A549 (cell line): ENCODE data around the gene UHMK1. TPM values are rescaled to one million over a fixed set of nuclear protein-coding genes. Genes with fewer than 3 reads are reported as not detected.
"Not testable (repeated sequence)": the region's sequence is repeated elsewhere in the genome, so short reads cannot be mapped to it uniquely, and the experiment has no call there.

Experiments used
- ATAC-seq, 2 experiments: fragments of 200-7000 bp in 1 of 2; fragments of >200 bp in 1 of 2; cut with Nextera tagmentation in 1 of 2; cut with Tn5 transposase in 1 of 2; 3 replicates each; pipeline versions ENCODE4 v1.8.0 to v1.9.1; 2018 to 2020; ENCODE audit warnings: mild to moderate bottlenecking in 1 of 2, moderate library complexity in 1 of 2
- CTCF ChIA-PET: fragments of 300-600 bp; sonication (Branson Sonifier 250); formaldehyde crosslinking; extraction: SDS; loops from one replicate; lab custom pipeline; 2021; ENCODE audit warnings: antibody characterized with exemption, inconsistent platforms; lab: Yijun Ruan, JAX
- POLR2A ChIA-PET: fragments of 350-600 bp; formaldehyde crosslinking; extraction: SDS; loops from one replicate; lab custom pipeline; 2021; ENCODE audit warnings: antibody characterized with exemption, inconsistent platforms; lab: Yijun Ruan, JAX
- DNase-seq, 2 experiments: peaks; one replicate each; pipeline versions ENCODE4 v3.0.0 to v3.0.0-alpha.2; 2011 to 2016; ENCODE audit warnings: low read depth in 1 of 2, low spot score in 1 of 2
- FAIRE-seq: peaks from 2 replicates; lab custom pipeline; 2011; peaks lifted over from hg19 to GRCh38; lab: Jason Lieb, UNC
- H3K27ac ChIP-seq, 2 experiments: fragments of >200 bp; sonication (Bioruptor Twin); formaldehyde crosslinking; 3 replicates each; pipeline ENCODE4 v1.5.1; 2016 to 2017
- H3K4me1 ChIP-seq: fragments of >200 bp; sonication (Bioruptor Twin); formaldehyde crosslinking; 3 replicates; pipeline ENCODE4 v1.6.1; 2016
- H3K4me2 ChIP-seq: fragments of >200 bp; sonication (Bioruptor Twin); formaldehyde crosslinking; 3 replicates; pipeline ENCODE4 v1.6.1; 2016
- H3K4me3 ChIP-seq: fragments of >200 bp; sonication (Bioruptor Twin); formaldehyde crosslinking; 3 replicates; pipeline ENCODE4 v1.5.1; 2016
- H3K9me3 ChIP-seq: fragments of >200 bp; sonication (Bioruptor Twin); formaldehyde crosslinking; 3 replicates; pipeline ENCODE4 v1.6.1; 2016
- CHD2 ChIP-seq: fragments of 150-350 bp; IDR thresholded peaks from 2 replicates; pipeline ENCODE4 v1.6.1; 2014; ENCODE audit warnings: low read length; ENCODE audit not compliant: partially characterized antibody
- CHD4 ChIP-seq: fragments of 200-600 bp; sonication (generic); IDR thresholded peaks from 2 replicates; pipeline ENCODE4 v1.6.1; 2016; ENCODE audit warnings: antibody characterized with exemption, mild to moderate bottlenecking, borderline replicate concordance
- EHF ChIP-seq: fragments of 250-450 bp; sonication (Bioruptor Pico); IDR thresholded peaks from 2 replicates; pipeline ENCODE4 v1.5.0; 2020; ENCODE audit warnings: mild to moderate bottlenecking
- EP300 ChIP-seq, 2 experiments: fragments of >200 bp; sonication (Bioruptor Twin); formaldehyde crosslinking; IDR thresholded peaks; 2 replicates in 1 of 2; 3 replicates in 1 of 2; pipeline ENCODE4 v1.6.1; 2016 to 2017
- FOSB ChIP-seq: fragments of 250-450 bp; sonication (Bioruptor Pico); IDR thresholded peaks from 2 replicates; pipeline ENCODE4 v1.5.0; 2020; ENCODE audit warnings: mild to moderate bottlenecking, moderate library complexity
- GATA3 ChIP-seq: IDR thresholded peaks from 2 replicates; pipeline ENCODE4 v1.6.1; 2012; ENCODE audit warnings: borderline replicate concordance
- HOXB5 ChIP-seq: fragments of 250-450 bp; sonication (Bioruptor Pico); IDR thresholded peaks from 2 replicates; pipeline ENCODE4 v1.5.0; 2020; ENCODE audit warnings: mild to moderate bottlenecking, moderate library complexity
- JUN ChIP-seq, 2 experiments: fragments of >200 bp; sonication (Bioruptor Twin); formaldehyde crosslinking; IDR thresholded peaks; 2 replicates in 1 of 2; 3 replicates in 1 of 2; pipeline ENCODE4 v1.6.1; 2016 to 2017
- KDM1A ChIP-seq: fragments of 200-600 bp; sonication (generic); IDR thresholded peaks from 2 replicates; pipeline ENCODE4 v1.6.1; 2016; ENCODE audit warnings: low read depth, mild to moderate bottlenecking
- KDM5A ChIP-seq: fragments of 200-600 bp; sonication (generic); IDR thresholded peaks from 2 replicates; pipeline ENCODE4 v1.6.1; 2016; ENCODE audit warnings: antibody characterized with exemption, mild to moderate bottlenecking
- MAFK ChIP-seq: fragments of 450-650 bp; IDR thresholded peaks from 2 replicates; pipeline ENCODE4 v1.6.1; 2014; ENCODE audit not compliant: partially characterized antibody
- MAZ ChIP-seq: fragments of 150-350 bp; IDR thresholded peaks from 2 replicates; pipeline ENCODE4 v1.6.1; 2014; ENCODE audit warnings: antibody characterized with exemption, low read depth, low read length, borderline replicate concordance
- MYC ChIP-seq: IDR thresholded peaks from 2 replicates; pipeline ENCODE4 v1.6.1; 2012; ENCODE audit warnings: mild to moderate bottlenecking, inconsistent platforms, low read length, improper control_type of control experiment, borderline replicate concordance
- NR3C1 ChIP-seq: fragments of >200 bp; sonication (Bioruptor Twin); formaldehyde crosslinking; IDR thresholded peaks from 3 replicates; pipeline ENCODE4 v1.6.1; 2017
- RARB ChIP-seq: fragments of 250-450 bp; sonication (Bioruptor Pico); IDR thresholded peaks from 2 replicates; pipeline ENCODE4 v1.8.0; 2021; ENCODE audit warnings: mild to moderate bottlenecking, moderate library complexity
- RFX5 ChIP-seq: fragments of 450-650 bp; IDR thresholded peaks from 2 replicates; pipeline ENCODE4 v1.7.1; 2014; ENCODE audit warnings: antibody characterized with exemption, mild to moderate bottlenecking, moderate library complexity
- SMC3 ChIP-seq: fragments of >200 bp; sonication (Bioruptor Twin); formaldehyde crosslinking; IDR thresholded peaks from 3 replicates; pipeline ENCODE4 v1.6.1; 2018; ENCODE audit warnings: inconsistent platforms
- SREBF2 ChIP-seq: fragments of 450-650 bp; IDR thresholded peaks from 2 replicates; pipeline ENCODE4 v1.6.1; 2014; ENCODE audit warnings: mild to moderate bottlenecking, moderate library complexity
- ZC3H11A ChIP-seq: fragments of 450-650 bp; IDR thresholded peaks from 2 replicates; pipeline ENCODE4 v1.6.1; 2014; ENCODE audit warnings: antibody characterized with exemption, mild to moderate bottlenecking
- WGBS: methylation state at CpG from one replicate; pipeline ENCODE4 v1.1.6; 2017; ENCODE audit errors: missing lambda C conversion rate; 5-methylcytosine and 5-hydroxymethylcytosine counted together
- polyA plus RNA-seq, 4 experiments: library from polyadenylated mRNA; depleted of rRNA in 3 of 4; stranded (reverse); fragments of >200 nt; fragmentation: RNase III in 1 of 4; extraction: RNeasy Plus Mini Kit Qiagen cat#74134 plus additional on column Dnase treatment in 1 of 4; gene quantifications; 2 replicates in 3 of 4; 3 replicates in 1 of 4; pipeline ENCODE4 v1.2.3, GENCODE V29; 2011 to 2017
- TF ChIP-seq, protein P1 (sequence below): fragments of 250-450 bp; sonication (Bioruptor Pico); IDR thresholded peaks from 2 replicates; pipeline ENCODE4 v1.5.0; 2021; ENCODE audit warnings: mild to moderate bottlenecking, moderate library complexity, borderline replicate concordance
- TF ChIP-seq, protein P2 (sequence below): fragments of 150-350 bp; IDR thresholded peaks from 2 replicates; pipeline ENCODE4 v1.6.1; 2014; ENCODE audit warnings: low read depth, mild to moderate bottlenecking, low read length
- TF ChIP-seq, protein P3 (sequence below): fragments of 450-650 bp; IDR thresholded peaks from 2 replicates; pipeline ENCODE4 v1.6.1; 2014; ENCODE audit warnings: antibody characterized with exemption
- TF ChIP-seq, protein P4 (sequence below): fragments of >200 bp; sonication (Bioruptor Twin); formaldehyde crosslinking; IDR thresholded peaks from 2 replicates; pipeline ENCODE4 v1.6.1; 2016
- TF ChIP-seq, protein P5 (sequence below): IDR thresholded peaks from 2 replicates; pipeline ENCODE4 v1.6.1; 2012; ENCODE audit warnings: low read depth, borderline replicate concordance

UHMK1 gene
- polyA plus RNA-seq, 2 of the 4 experiments (the other 2 are of a cell fraction) = 21.0 to 42.2 TPM

DNA sequence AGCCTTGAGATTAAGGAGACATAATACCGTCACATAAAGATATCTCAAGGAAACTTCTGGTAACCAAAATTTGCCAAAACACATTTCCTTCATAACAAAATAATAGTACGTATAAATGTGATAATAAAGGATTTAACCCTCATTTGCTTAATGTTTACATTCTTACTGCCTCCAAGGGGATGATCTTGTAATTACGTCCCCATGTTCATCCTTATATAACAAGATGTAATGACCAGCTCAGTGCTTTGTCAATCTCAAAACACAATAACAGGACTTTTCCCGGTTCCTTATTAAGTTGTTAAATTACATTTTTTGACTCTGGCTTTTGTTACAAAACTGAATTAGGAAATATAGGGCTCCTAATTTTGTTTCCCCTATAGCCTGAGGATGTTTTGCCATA lies 41.3 kb upstream of the UHMK1 start (continued):
- TF ChIP-seq KDM1A (no peak), MAFK (no peak), JUN (IDR thresholded peaks at IDR 0.05) (no peak), GATA3 (no peak), RARB (CRISPR knock-in tag) (no peak)
- TF ChIP-seq, protein P1, sequence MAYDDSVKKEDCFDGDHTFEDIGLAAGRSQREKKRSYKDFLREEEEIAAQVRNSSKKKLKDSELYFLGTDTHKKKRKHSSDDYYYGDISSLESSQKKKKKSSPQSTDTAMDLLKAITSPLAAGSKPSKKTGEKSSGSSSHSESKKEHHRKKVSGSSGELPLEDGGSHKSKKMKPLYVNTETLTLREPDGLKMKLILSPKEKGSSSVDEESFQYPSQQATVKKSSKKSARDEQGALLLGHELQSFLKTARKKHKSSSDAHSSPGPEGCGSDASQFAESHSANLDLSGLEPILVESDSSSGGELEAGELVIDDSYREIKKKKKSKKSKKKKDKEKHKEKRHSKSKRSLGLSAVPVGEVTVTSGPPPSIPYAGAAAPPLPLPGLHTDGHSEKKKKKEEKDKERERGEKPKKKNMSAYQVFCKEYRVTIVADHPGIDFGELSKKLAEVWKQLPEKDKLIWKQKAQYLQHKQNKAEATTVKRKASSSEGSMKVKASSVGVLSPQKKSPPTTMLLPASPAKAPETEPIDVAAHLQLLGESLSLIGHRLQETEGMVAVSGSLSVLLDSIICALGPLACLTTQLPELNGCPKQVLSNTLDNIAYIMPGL (CRISPR knock-in tag) = no peak

DNA sequence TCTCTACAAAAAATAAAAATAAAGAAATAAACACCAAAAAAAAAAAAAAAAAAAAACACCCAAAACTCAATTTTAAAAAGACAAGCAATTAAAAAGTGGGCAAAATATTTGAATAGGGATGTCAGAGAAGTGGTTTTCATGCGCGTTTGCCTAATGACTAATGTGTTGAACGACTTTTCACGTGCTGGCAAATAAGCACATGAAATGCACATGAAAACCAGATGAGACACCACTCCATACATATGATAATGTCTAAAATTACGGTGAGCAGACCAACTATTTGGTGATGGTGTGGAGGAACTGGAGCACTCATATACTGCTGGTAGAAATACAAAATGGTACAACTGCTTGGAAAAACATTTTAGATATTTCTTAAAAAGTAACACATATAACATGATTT lies 39.4 kb upstream of the UHMK1 start:
- Histone ChIP-seq H3K4me2 (no peak overlapping the region), H3K9me3 (no peaks in the 10 kb centered on the region), H3K27ac (no peak overlapping the region), H3K4me1 (no peaks in the 10 kb centered on the region), H3K4me3 (no peak overlapping the region)
- ATAC-seq (no peak), FAIRE-seq (no peak), DNase-seq (no peak)
- 49% methylated on average over 5 of the region's 5 CpGs for WGBS
- ChIA-PET POLR2A (no interaction called here), CTCF (interaction anchor here (0.6 kb wide), 1 partner anchor 466 kb away, joined by 3 read pairs; no protein-coding TSS in a partner anchor)
- TF ChIP-seq, protein P2, sequence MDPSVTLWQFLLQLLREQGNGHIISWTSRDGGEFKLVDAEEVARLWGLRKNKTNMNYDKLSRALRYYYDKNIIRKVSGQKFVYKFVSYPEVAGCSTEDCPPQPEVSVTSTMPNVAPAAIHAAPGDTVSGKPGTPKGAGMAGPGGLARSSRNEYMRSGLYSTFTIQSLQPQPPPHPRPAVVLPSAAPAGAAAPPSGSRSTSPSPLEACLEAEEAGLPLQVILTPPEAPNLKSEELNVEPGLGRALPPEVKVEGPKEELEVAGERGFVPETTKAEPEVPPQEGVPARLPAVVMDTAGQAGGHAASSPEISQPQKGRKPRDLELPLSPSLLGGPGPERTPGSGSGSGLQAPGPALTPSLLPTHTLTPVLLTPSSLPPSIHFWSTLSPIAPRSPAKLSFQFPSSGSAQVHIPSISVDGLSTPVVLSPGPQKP = no peak
- TF ChIP-seq JUN (IDR thresholded peaks at IDR 0.05) (no peak), MAZ (no peak), NR3C1 (no peak), RFX5 (no peak), HOXB5 (CRISPR knock-in tag) (no peak), KDM5A (no peak)

DNA sequence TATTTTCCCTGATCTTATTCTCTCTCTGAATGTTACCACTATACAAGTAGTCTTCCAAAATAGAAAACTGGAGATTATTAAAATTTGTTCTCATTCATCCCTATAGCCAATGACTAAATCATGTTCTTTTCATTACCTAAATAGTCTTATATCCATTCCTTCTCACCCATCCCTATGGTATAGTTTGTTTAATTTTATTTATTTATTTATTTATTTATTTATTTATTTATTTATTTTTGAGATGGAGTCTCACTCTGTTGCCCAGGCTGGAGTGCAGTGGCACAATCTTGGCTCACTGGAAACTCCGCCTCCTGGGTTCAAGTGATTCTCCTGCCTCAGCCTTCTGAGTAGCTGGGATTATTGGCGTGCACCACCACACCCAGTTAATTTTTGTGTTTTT lies 35.2 kb upstream of the UHMK1 start:
- WGBS = 100% methylated on average over 1 of the region's 2 CpGs
- TF ChIP-seq ZC3H11A = peak; percentile 15; the same call in 1 of the 2 replicates
- H3K9me3 ChIP-seq, FAIRE-seq, H3K4me1 ChIP-seq, H3K4me2 ChIP-seq, H3K4me3 ChIP-seq, POLR2A ChIA-PET, ATAC-seq, DNase-seq, H3K27ac ChIP-seq: not testable (repeated sequence)
- CTCF ChIA-PET = interaction anchor here (0.7 kb wide), 1 partner anchor 705 kb away, joined by 3 read pairs; no protein-coding TSS in a partner anchor

DNA sequence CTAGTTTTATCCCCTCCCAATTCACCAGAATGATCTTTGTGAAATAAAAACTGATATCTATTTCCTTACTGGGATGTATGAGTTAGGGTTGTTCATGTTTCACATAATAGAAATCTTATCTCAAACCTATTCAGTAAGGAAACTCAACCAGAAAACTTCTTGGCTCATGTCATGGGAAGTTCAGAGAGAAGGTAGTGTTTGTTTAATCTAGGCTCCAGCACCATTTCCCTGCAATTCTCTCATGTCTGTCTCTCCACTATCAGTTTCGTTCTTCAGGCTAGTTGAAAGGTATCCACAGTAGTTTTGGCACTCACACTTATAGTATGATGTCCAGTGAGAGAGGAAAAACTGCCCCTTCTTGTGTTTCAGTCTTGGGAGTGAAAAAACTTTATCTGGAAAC lies 34.6 kb upstream of the UHMK1 start:
- no peak overlapping the region for H3K4me2 ChIP-seq
- no peaks in the 10 kb centered on the region for H3K9me3 ChIP-seq
- no peak for DNase-seq
- ChIA-PET CTCF (no interaction called here), POLR2A (no interaction called here)
- H3K27ac ChIP-seq = no peak overlapping the region
- H3K4me3 ChIP-seq = no peak overlapping the region
- FAIRE-seq = no peak
- no peaks in the 10 kb centered on the region for H3K4me1 ChIP-seq
- no peak for ATAC-seq
- TF ChIP-seq SREBF2 = no peak
- no peak for TF ChIP-seq FOSB (CRISPR knock-in tag)
- TF ChIP-seq RARB (CRISPR knock-in tag) = no peak
- TF ChIP-seq SMC3 = no peak
- TF ChIP-seq MAFK = no peak
- TF ChIP-seq, protein P3, sequence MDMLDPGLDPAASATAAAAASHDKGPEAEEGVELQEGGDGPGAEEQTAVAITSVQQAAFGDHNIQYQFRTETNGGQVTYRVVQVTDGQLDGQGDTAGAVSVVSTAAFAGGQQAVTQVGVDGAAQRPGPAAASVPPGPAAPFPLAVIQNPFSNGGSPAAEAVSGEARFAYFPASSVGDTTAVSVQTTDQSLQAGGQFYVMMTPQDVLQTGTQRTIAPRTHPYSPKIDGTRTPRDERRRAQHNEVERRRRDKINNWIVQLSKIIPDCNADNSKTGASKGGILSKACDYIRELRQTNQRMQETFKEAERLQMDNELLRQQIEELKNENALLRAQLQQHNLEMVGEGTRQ = no peak
- TF ChIP-seq EP300 (IDR thresholded peaks at IDR 0.05) = no peak
- TF ChIP-seq CHD2 = no peak
- no peak for TF ChIP-seq CHD4
- TF ChIP-seq GATA3 = no peak
- TF ChIP-seq, protein P2 = no peak
- TF ChIP-seq MYC = no peak
- TF ChIP-seq, protein P4, sequence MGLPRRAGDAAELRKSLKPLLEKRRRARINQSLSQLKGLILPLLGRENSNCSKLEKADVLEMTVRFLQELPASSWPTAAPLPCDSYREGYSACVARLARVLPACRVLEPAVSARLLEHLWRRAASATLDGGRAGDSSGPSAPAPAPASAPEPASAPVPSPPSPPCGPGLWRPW = no peak
- TF ChIP-seq MAZ = no peak
- TF ChIP-seq RFX5 = no peak
- TF ChIP-seq EHF = no peak
- TF ChIP-seq, protein P5, sequence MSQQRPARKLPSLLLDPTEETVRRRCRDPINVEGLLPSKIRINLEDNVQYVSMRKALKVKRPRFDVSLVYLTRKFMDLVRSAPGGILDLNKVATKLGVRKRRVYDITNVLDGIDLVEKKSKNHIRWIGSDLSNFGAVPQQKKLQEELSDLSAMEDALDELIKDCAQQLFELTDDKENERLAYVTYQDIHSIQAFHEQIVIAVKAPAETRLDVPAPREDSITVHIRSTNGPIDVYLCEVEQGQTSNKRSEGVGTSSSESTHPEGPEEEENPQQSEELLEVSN = no peak
- 0% methylated on average over 1 of the region's 1 CpG for WGBS
